ENCODE results near the gene LBH.

- no peak for TF ChIP-seq EZH2 (IDR thresholded peaks at IDR 0.05)
- no peak for TF ChIP-seq POLR2AphosphoS5 (IDR thresholded peaks at IDR 0.05; ENCODE audit: borderline replicate concordance, low read depth, low read length)
- TF ChIP-seq FOXP2 (optimal IDR thresholded peaks at IDR 0.05; ENCODE audit: control extremely low read depth, extremely low read length, insufficient read depth), result no peak
These were observed 73.9 kb downstream of the LBH start for GRCh38 chr2:30305235-30305634.

Data from SK-N-MC (cell line).